RPMI7951 (cell line): ENCODE data around the gene ERLEC1. TPM values are rescaled to one million over a fixed set of nuclear protein-coding genes. Genes with fewer than 3 reads are reported as not detected.

Experiments used
- DNase-seq: peaks from one replicate; pipeline ENCODE4 v3.0.0-alpha.2; 2012; ENCODE audit warnings: low read depth
- total RNA-seq: library from RNA; depleted of rRNA; stranded (reverse); fragments of >200 nt; shearing (Covaris generic); gene quantifications from 2 replicates; pipeline ENCODE4 v1.2.3, GENCODE V29; 2014

The ERLEC1 gene
- total RNA-seq, 1 experiment from 2014 or later: 91.2 TPM

DNA sequence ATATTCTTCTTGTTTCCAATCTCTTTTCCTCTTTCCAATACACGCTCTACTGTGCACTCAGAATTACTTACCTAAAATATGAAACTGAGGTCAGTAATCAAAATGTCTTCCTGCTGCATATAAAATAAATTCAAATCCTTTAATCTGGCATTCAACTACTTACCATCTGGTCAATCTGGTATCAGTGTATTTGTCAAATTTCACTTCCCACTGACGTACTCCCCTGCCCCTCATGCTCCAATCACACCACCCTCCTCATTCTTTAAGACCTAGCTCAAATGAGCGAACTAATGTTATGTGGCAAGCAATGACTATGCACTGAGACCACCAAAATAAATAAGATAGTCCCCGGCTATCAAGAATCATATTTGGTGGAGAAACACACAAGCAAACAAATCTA, 6.8 kb upstream of the ERLEC1 start:
- no peak for DNase-seq

DNA sequence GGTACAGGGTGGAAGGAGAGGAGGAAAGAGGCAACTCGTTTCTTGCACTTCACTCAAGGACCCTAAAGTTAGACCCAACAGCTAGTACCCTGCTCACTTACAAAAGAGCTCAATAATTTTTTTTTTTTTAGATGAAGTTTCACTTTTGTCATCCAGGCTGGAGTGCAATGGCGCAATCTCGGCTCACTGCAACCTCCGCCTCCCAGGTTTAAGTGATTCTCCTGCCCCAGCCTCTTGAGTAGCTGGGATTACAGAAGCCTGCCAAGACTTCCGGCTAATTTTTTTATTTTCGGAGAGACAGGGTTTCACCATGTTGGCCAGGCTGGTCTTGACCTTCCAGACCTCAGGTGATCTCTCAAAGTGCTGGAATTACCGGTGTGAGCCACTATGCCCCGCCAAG, 4.2 kb upstream of the ERLEC1 start:
- DNase-seq: no peak

DNA sequence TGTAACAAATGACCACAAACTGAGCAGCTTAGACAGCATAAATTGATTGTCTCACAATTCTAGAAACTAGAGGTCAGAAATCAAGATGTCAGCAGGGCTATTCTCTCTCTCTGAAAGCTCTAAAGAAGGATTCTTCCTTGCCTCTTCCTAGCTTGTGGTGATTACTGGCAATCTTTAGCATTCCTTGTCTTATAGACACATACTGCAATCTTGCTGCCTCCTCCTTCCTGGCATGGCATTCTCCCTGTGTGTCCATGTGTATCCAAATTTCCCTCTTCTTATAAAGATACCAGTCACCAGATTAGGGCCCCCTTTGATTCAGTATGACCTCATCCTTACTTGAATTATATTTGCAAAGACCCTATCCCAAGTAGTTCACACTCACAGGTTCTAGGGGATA, 2.4 kb upstream of the ERLEC1 start:
- DNase-seq: no peak

DNA sequence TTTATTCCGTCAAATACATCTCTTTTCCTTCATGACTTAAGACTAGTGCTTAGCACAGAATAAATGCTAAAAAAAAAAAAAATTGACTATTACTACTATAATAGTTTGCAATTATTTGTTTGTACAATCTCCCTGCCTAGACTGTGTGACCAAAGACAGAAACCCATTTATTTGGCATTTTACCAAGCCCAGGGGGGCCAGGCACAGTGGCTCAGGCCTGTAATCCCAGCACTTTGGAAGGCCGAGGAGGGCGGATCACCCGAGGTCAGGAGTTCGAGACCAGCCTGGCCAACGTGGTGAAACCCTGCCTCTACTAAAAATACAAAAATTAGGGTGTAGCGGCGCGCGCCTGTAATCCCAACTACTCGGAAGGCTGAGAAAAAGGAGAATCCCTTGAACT, 1.5 kb upstream of the ERLEC1 start:
- peak; percentile 25 for DNase-seq

DNA sequence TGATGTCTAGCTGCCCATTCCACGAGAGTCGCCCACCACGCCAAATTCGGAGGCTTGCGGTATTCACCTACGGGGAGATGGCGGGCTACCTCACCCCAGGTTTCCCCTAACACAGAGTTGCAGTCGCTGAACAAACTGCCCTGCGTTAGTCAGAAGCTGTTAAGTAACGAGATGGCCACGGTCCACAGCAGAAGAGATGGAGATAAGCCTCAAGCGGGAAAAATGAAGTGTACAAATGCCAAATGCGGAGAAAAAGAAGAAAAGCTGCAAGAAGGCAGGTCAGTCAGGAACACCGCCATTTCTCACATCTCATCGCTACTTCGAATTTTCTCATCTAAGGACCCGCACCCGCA, 516 bp upstream of the ERLEC1 start:
- peak; percentile 35 for DNase-seq

DNA sequence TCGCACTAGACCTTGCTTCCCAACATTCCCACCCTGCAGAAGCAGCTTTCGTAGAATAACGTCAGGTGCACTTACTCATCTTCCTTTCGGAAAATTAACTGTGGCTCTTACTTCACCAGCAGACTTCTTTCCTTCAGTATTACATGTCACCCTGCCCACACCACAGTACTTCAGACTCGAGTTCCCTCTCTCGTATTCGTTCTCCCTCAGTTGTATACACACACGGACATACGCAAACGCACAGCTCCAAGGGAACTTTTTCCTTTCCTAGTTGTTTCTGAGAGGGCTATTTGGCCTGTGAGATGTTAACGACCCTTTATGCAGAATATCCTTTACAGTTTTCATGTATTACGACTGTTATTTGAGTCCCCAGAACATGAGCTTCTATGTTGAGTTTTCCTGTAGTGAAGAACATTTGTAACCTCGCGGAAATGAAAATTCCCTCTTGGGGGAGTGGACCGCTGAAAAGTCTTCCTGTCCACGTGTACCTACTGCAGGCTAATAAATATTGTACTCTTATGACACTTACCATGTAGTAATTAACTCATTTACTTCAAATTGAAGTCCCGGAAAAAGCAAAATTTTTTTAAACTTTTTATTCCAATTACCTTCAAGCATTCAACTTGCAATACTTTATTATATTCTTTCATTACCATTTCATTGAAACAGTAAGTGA, 908 bp downstream of the ERLEC1 start:
- peak; percentile 11 for DNase-seq

DNA sequence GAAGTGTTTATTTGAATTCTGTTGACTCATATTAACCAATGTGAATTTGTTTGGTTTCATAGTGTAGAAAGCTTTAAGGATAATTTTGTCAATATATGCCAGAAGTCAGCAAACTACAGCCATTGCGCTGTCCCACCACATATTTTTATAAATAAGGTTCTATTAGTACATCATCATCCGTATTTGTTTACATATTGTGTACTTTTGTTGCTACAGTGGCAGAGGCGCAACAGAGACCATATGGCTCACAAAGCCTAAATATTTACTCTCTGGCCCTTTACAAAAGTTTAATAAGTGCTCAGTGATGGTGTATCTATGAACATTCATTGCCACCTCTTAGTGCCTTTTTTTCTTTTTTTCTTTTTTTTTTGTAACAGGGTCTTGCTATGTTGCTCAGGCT, 6.4 kb downstream of the ERLEC1 start:
- no peak for DNase-seq

DNA sequence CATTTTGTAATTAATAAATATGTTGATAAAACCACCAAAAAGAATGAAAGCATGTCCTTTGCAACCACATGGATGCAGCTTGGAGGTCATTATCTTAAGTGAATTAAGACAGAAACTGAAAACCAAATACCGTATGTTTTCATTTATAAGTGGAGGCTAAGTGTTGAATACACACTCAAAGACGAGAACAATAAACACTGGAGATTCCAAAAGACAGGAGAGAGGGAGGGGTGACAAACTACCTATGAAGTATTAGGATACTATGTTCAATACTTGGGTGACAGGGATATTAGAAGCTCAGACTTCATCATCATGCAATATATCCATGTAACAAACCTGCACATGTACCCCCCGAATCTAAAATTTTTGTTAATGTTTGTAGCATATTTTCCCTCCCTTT, 7.0 kb downstream of the ERLEC1 start:
- no peak for DNase-seq

DNA sequence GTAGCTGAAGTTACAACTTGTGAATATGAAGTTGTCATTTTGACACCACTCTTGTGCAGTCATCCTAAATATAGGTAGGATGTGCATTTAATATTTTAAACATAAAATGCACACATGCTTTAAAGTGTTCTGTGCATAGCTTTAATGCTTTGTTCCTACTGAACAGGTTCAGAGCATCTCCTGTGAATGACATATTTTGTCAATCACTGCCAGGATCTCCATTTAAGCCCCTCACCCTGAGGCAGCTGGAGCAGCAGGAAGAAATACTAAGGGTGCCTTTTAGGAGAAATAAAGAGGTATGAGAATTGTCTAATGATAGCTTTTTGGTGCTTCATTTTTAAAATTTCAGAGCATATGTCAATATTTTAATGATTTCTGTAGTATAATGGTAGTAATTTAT, 14.7 kb downstream of the ERLEC1 start:
- DNase-seq: no peak

DNA sequence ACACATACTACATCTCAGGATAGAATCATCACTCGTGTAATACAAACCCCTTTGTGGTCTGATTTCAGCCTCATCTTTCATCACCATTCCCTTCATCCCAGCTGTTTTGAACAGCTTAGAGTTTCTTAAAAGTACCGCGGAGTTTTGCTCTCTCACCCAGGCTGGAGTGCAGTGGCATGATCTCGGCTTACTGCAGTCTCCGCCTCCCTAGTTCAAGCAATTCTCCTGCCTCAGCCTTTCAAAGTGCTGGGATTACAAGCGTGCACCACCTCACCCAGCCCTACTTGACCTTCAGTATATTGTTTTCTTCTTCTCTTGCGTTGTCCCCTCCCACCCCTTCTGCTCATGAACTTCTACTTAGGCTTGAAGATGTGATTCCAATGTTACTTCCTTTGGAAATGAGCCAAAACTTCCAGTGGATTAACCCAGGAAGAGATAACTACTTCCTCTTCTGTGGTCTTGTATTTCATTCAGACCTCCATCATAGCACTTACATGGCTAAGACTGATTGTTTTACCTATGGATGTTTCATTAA, 15.8 kb downstream of the ERLEC1 start:
- DNase-seq: no peak

DNA sequence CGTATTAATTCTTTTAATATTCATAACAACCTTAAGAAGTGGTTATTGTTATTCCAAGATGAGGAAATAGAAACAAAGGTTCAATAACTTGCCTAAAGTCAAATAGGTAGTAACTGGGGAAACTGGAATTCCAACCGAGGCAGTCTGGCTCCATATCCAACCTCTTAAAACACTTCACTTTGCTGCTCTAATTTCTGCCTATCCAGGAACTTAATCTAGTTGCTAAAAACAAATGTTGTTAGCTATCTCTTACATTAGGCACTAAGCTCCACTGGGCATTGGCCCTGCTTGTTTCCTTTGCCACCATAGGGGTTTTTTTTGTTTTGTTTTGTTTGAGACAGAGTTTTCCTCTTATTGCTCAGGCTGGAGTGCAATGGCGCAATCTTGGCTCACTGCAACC, 24.8 kb downstream of the ERLEC1 start:
- no peak for DNase-seq

DNA sequence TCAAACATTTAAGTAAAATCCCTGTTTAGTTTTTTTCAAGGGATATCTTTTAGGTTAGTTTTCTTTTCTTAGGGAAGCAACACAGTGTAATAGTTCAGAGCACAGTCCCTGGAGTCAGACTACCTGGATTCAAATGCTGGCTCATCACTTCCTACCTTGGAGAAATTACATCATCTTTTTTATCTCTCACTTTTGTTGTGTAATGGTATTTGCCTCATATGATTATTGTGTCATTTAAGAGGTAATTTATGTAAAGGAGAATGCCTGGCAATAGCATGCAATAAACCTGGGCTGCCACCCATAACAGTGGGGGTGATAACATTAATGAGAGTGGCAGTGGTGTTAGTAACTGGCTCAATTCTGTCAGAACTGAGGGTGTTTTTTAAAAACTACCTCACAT, 26.3 kb downstream of the ERLEC1 start:
- no peak for DNase-seq

DNA sequence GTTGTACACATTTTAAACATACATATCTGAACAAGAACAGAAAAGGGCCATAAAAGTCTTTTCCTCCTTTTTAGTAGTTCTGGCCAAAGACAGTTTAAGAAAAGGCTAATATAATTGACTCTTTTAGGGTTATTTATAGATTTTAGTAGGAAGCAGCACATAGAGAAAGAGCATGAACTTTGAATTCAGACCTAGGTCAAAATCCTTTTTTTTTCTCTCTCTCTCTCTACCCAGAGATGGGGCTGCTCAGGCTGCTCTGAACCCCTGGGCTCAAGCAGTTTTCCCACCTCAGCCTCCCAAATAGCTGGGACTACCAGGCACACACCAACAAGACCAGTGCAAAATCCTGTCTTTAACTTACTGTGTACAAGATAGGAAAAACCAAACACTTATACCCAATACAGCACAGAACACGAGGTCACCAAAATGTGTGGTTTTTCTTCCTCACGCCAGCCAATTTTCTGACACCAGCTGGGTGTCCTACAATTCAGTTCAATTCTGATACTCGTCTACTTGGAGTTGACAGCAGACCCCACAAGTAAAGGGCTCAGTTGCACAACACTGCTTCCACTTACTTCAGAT, 32.1 kb downstream of the ERLEC1 start:
- DNase-seq: no peak

DNA sequence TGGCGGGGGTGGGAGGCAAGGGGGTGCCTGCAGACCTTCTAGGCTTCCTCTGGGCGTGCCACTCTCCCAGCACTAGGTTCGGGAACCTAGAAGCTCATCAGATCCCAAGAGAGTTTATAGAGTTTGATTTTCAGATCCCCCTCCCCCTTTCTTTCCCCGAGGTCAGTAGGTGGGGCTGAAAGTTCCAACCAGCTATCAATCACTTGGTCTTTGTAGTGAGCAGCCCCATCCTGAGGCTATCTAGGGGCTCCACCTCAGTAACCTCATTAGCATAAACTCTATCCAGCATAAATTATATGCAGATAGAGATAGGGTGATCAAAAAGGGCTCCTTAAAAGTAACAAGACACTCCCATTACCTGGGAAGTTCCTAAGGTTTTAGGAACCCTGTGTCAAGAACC, 32.8 kb downstream of the ERLEC1 start:
- no peak for DNase-seq

DNA sequence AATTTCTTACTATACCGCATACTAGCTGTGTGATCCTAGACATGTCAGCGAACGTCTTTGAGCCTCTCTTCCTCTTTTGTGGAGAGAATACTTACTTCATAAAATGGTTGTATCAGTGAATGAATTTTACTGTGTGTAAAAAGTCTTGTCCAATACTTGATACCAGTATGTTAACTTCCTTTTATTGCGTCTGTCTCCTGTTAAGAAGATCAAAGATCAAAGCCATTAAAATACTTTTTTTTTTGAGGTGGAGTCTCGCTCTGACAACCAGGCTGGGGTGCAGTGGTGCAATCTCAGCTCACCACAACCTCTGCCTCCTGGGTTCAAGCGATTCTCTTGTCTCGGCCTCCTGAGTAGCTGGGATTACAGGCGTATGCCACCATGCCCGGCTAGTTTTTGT, 33.2 kb downstream of the ERLEC1 start:
- DNase-seq: no peak

DNA sequence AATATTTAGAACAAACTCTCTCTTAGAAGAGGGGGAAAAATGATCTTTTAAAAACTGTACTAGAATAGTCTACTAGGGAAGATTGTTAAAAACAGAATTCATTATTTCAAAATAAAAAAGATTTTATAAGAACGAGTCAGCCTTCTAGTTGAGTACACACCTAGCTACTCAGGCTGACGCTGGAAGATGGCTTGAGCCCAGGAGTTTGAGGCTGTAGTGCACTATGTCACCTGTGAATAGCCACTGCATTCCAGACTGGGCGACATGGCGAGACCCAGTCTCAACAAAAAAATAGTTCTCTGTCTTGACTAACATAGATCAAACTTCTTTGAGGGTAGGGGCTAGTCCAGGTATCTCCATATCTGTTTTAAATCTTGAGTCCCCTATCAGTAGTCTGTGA, 33.9 kb downstream of the ERLEC1 start:
- no peak for DNase-seq

DNA sequence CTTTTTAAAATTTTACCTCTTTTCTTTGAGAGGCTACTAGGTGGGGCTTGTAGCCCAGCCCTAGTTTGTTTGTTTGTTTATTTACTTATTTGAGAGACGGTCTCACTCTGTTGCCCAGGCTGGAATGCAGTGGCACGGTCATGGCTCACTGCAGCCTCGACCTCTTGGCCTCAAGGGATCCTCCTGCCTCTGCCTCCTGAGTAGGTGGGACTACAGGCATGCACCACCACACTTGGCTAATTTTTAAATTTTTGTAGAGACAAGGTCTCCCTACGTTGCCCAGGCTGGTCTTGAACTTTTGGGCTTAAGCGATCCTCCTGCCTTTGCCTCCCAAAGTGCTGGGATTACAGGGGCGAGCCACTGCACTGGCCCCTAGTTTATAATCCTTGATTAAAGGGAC, 35.0 kb downstream of the ERLEC1 start:
- DNase-seq: no peak

DNA sequence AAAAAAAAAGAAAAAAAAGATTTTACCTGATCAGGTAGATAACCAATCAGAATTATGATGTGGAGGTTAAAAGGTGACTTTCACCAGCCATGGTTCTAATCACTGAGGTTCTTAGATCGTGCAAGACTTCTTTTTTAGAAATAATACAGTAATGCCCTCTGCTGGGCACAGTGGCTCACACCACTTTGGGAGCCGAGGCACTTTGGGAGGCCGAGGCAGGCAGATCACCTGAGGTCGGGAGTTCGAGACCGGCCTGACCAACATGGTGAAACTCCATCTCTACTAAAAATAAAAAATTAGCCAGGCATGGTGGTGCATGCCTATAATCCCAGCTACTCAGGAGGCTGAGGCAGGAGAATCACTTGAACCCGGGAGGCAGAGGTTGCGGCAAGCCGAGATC, 36.8 kb downstream of the ERLEC1 start:
- peak; percentile 15 for DNase-seq

DNA sequence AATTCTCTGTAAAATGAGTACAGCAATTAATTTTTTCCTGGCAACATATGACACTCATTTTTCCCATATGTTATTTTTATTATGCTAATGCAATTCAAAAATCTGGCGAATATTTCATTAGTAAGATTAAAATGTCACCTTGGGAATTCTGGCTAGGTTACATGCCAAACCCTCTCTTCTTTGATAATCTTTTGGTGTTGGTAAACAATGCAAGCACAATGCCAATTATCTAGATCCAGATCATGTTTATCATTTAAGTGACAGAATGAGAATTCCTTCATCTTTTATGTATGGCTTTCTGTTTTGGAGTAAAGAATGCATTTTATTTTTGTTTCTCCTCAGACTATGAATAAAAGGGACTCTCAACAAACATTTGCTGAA, 39.2 kb downstream of the ERLEC1 start:
- DNase-seq: no peak

DNA sequence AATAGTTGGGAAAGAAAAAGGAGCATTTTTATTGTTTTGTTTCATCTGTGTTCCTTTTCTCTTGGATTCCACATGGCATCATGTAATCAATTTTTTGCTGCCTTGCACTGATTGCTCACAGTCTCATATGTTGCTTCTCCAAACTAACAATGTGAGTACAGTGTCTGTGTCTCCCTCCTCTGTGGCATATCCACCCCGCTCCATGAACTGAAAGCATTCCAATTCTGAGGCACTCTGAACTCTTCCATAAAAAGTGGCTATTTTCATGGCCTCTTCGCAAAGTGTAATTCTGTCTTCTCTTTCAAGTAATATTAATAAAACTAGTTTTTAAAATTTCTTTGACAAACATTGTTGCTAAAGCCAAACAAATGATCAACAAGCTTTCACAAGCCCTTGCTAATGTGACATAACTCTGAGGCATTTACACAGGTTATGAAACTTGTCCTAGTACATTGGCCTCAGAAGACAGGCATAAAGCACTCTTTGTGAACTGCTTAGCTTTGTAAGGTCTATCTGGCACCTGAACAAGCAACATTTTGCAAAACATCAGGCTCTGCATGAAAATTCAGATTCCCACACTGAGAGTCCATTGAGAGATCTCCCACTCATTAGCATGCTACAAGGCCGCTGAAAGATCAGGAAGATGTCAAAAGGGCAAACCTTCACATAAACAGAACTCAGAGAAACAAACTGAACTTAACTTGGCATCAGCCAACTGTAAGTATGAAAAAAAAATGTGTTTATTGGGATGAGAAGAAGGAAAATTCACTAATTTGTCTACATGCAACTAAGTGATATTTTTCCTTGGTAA, 39.9 kb downstream of the ERLEC1 start:
- peak; percentile 16 for DNase-seq

DNA sequence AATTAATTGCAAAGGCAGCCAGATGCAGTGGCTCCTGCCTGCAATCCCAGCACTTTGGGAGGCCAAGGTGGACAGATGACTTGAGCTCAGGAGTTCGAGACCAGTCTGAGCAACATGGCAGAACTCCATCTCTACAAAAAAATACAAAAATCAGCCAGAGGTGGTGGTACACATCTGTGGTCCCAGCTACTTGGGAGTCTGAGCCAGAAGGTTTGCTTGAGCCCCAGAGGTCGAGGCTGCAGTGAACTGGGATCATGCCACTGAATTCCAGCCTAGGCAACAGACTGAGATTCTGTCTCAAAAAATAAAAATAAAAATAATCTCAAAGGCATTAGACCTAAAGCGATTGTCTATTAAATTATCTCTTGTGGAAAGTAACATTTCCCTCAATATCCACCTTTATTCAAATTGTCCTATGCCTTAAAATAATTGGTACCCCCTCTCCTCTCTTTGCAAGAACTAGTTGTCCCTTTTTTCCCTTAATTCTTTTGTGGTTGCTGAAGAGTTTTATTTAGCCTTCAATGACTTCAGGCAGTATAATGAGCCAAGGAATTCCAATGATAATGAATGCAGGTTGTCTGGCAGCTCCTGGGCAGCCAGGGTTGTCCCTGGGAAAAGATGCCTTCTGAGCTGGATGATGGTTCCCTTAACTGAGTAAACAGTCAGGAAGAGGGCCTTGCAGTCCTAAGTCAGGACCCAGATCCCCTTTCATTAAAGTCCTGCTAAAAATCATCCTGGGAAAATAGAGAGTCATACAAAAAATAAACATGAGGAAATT, 40.7 kb downstream of the ERLEC1 start:
- no peak for DNase-seq

DNA sequence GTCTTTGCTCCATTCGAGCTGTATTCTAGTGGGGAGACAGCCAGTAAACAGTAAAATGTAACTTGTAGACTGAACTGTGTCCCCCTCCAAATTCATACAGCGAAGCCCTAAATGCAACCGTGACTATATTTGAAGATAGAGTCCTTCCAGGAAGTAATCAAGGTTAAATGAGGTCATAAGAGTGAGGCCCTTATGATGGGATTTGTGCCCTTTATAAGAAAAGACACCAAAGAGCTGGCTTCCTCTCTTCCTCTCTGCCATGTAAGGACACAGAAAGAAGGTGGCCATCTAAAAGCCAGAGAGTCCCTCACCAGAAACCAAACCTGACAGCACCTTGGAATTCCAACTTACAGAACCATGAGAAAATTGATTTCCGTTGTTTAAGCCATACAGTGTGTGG, 41.5 kb downstream of the ERLEC1 start:
- no peak for DNase-seq
